K562 (cell line): Measurements from ENCODE around the gene LAG3. TPM values are rescaled to one million over a fixed set of nuclear protein-coding genes. Genes with fewer than 3 reads are reported as not detected.
A peak's percentile ranks its signal among the peaks of the same experiment; 100 is the strongest.

Experiments
- ATF1 ChIP-seq, 2 experiments: fragments of 450-650 bp in 1 of 2; IDR thresholded peaks; 2 replicates each; pipeline ENCODE4 v1.6.1; 2016; ENCODE audit warnings: missing compliant biosample characterization in 1 of 2, missing genetic modification characterization in 1 of 2
- CCNT2 ChIP-seq: IDR thresholded peaks from 2 replicates; pipeline ENCODE4 v1.6.1; 2011; ENCODE audit warnings: borderline replicate concordance, low read depth, mild to moderate bottlenecking, moderate library complexity, mixed read lengths, low read length; ENCODE audit not compliant: insufficient read length; ENCODE audit errors: extremely low read depth
- CTCFL ChIP-seq: IDR thresholded peaks from 2 replicates; pipeline ENCODE4 v1.6.1; 2011; ENCODE audit warnings: borderline replicate concordance, low read depth, mild to moderate bottlenecking, moderate library complexity, low read length; ENCODE audit not compliant: insufficient read depth, poor library complexity, severe bottlenecking
- E2F6 ChIP-seq, 2 experiments: IDR thresholded peaks; 2 replicates each; pipeline ENCODE4 v1.6.1; 2011; ENCODE audit warnings: borderline replicate concordance in 1 of 2, control low read depth in 1 of 2, low read depth in 1 of 2, low read length in 1 of 2, mild to moderate bottlenecking in 1 of 2, mixed read lengths in 1 of 2, moderate library complexity in 1 of 2; ENCODE audit not compliant: insufficient read depth in 1 of 2, insufficient read length in 1 of 2, poor library complexity in 1 of 2, severe bottlenecking in 1 of 2; ENCODE audit errors: extremely low read depth in 1 of 2
- ELF4 ChIP-seq: fragments of 450-650 bp; formaldehyde crosslinking; IDR thresholded peaks from 2 replicates; pipeline ENCODE4 v1.4.0; 2022; ENCODE audit warnings: missing genetic modification characterization
- GABPB1 ChIP-seq: sonication (generic); formaldehyde crosslinking; IDR thresholded peaks from 2 replicates; pipeline ENCODE4 v1.8.0; 2022; ENCODE audit warnings: mild to moderate bottlenecking, missing genetic modification reagents
- HMG20A ChIP-seq: fragments of 450-650 bp; formaldehyde crosslinking; conservative IDR thresholded peaks from 2 replicates; pipeline ENCODE4 v1.4.0; 2020; ENCODE audit warnings: mild to moderate bottlenecking, mixed read lengths
- HNRNPLL ChIP-seq: fragments of 200-400 bp; formaldehyde crosslinking; IDR thresholded peaks from 2 replicates; pipeline ENCODE4 v1.6.1; 2017; ENCODE audit warnings: low read length, low read depth, mild to moderate bottlenecking; ENCODE audit not compliant: poor library complexity, severe bottlenecking
- KDM1A ChIP-seq, 2 experiments: fragments of 450-650 bp; IDR thresholded peaks; 2 replicates each; pipeline ENCODE4 v1.6.1; 2016; ENCODE audit warnings: mild to moderate bottlenecking in 2 of 2
- KLF13 ChIP-seq: fragments of 450-650 bp; IDR thresholded peaks from 2 replicates; pipeline ENCODE4 v1.6.1; 2016; ENCODE audit warnings: missing genetic modification characterization, low read depth, mild to moderate bottlenecking, missing compliant biosample characterization, moderate library complexity, borderline replicate concordance
- MCM3 ChIP-seq: fragments of 450-650 bp; IDR thresholded peaks from 2 replicates; pipeline ENCODE4 v1.6.1; 2016
- MTA3 ChIP-seq: fragments of 450-650 bp; formaldehyde crosslinking; IDR thresholded peaks from 2 replicates; pipeline ENCODE4 v1.6.1; 2017; ENCODE audit warnings: mild to moderate bottlenecking, borderline replicate concordance
- PHF20 ChIP-seq: fragments of 450-650 bp; IDR thresholded peaks from 2 replicates; pipeline ENCODE4 v1.6.1; 2018; ENCODE audit not compliant: partially characterized antibody
- PPARD ChIP-seq: fragments of 250-450 bp; sonication (Bioruptor Pico); IDR thresholded peaks from 2 replicates; pipeline ENCODE4 v1.8.0; 2022; ENCODE audit warnings: inconsistent platforms, mild to moderate bottlenecking, moderate library complexity
- PRPF4 ChIP-seq: fragments of 200-400 bp; formaldehyde crosslinking; IDR thresholded peaks from one replicate; pipeline ENCODE4 v1.6.1; 2017; ENCODE audit warnings: low read length, low read depth, mild to moderate bottlenecking; ENCODE audit not compliant: insufficient read depth, poor library complexity, severe bottlenecking
- SNAPC5 ChIP-seq: fragments of 250-450 bp; sonication (Bioruptor Pico); IDR thresholded peaks from 2 replicates; pipeline ENCODE4 v1.8.0; 2021; ENCODE audit warnings: moderate library complexity, mild to moderate bottlenecking, inconsistent platforms
- ZBTB7A ChIP-seq: IDR thresholded peaks from 2 replicates; pipeline ENCODE4 v1.6.1; 2011; ENCODE audit warnings: low read depth, mild to moderate bottlenecking, low read length, moderate library complexity, borderline replicate concordance; ENCODE audit not compliant: control insufficient read depth
- ZHX1 ChIP-seq: fragments of 150-350 bp; conservative IDR thresholded peaks from 2 replicates; pipeline ENCODE4 v1.6.1; 2014; ENCODE audit warnings: low read length
- polyA plus RNA-seq, 8 experiments: library from polyadenylated mRNA; depleted of rRNA in 4 of 8; stranded (reverse) in 5 of 8; unstranded in 3 of 8; fragments of >200 nt; fragmentation: Nextera tagmentation in 2 of 8; fragmentation: Illumina TruSeq in 1 of 8; extraction: Ambion mirVana in 2 of 8; extraction: Trizol in 1 of 8; gene quantifications; 2 replicates each; pipeline versions ENCODE4 v1.2.1 to v1.2.3, GENCODE V29; 2011 to 2014; ENCODE audit warnings: inconsistent platforms in 1 of 8, missing spikeins in 1 of 8
- total RNA-seq, 7 experiments: library from RNA; depleted of rRNA in 6 of 7; stranded (reverse); fragments of >200 nt in 6 of 7; fragmentation: Illumina TruSeq in 2 of 7; extraction: Trizol in 2 of 7; gene quantifications; 2 replicates each; pipeline versions ENCODE4 v1.2.1 to v1.2.3, GENCODE V29; 2011 to 2021; ENCODE audit warnings: low replicate concordance in 1 of 7

LAG3 gene
- total and polyA plus RNA-seq, 9 of the 15 experiments (the other 6 are each of a cell fraction or from before 2014, with no cell fraction given): 0.07 to 0.66 (median 0.09) TPM; not detected in 1

GRCh38 chr12:6778574-6779550, 6.5 kb downstream of the LAG3 start (continued):
- TF ChIP-seq PRPF4: no peak
- TF ChIP-seq ELF4 (CRISPR knock-in tag): no peak
- no peak for TF ChIP-seq MCM3
- TF ChIP-seq PHF20: no peak
- no peak for TF ChIP-seq HNRNPLL
- no peak for TF ChIP-seq CCNT2
- TF ChIP-seq E2F6 (IDR thresholded peaks at IDR 0.05; ENCODE audit: borderline replicate concordance in 1 of 2, extremely low read depth in 1 of 2, insufficient read depth in 1 of 2, insufficient read length in 1 of 2, low read depth in 1 of 2, low read length in 1 of 2, poor library complexity in 1 of 2, severe bottlenecking in 1 of 2): peak; percentile 42 to 43
- no peak for TF ChIP-seq GABPB1
- TF ChIP-seq KLF13 (tag): 0 out of 2 replicates have a peak, but pooled peaks have one; percentile 67
- TF ChIP-seq ZBTB7A: no peak
- 0 out of 2 replicates have a peak, but pooled peaks have one; percentile 46 for TF ChIP-seq MTA3
- peak in 1 of 2 experiments; percentile 83; a peak in 2 of 4 replicates for TF ChIP-seq KDM1A (IDR thresholded peaks at IDR 0.05)
- TF ChIP-seq ATF1 (CRISPR knock-in tag; IDR thresholded peaks at IDR 0.05): no peak
- peak; percentile 64; the same call in 1 of the 2 replicates for TF ChIP-seq ATF1 (tag; IDR thresholded peaks at IDR 0.05)
- no peak for TF ChIP-seq HMG20A (CRISPR knock-in tag)
- no peak for TF ChIP-seq CTCFL
- no peak for TF ChIP-seq PPARD (CRISPR knock-in tag)
- no peak for TF ChIP-seq SNAPC5 (CRISPR knock-in tag)
- TF ChIP-seq ZHX1: 0 out of 2 replicates have a peak, but pooled peaks have one; percentile 57
